GM19438 (cell line): ENCODE results near the gene TAS2R41.
"Not testable (repeated sequence)": the region's sequence is repeated elsewhere in the genome, so short reads cannot be mapped to it uniquely, and the experiment has no call there.

ENCODE experiments used
- ATAC-seq: cut with Tn5 transposase; IDR thresholded peaks from one replicate; pipeline ENCODE4 v1.9.1; 2021; ENCODE audit warnings: low read depth; ENCODE audit not compliant: unreplicated experiment

The TAS2R41 gene

DNA sequence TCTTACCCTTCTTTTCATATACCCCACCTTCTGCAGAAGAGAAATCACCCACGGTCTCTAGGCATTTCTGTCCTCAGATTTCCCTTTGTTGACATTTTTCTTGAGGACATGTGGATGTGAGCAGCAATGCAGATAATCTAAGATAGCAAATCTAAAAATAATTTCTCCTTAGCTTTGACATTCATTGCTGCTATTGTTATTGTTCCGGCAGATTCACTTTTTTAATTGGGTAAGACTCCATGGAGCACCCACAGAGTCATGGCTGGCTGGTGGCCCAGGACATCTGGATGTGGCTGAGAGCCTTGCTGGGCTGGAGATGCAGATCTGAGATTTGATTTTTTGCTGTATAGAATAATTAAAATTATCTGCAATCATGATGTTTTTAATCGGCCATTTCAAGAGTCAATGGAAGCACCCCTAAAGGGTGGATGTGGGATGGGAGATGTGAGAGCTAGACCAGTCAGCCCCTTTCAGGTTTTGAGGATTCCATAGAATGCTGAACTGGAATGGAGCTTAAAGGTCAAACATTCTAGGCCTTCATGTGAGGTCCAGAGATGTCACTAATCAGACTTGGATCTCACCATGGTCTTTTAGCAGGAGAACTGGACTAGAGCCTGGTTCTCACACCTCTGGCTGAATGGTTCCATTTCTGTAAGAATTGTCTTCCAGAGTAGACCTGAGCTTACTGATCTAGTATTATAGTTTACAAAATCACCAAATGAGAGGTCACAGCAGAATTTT lies 37.5 kb downstream of the TAS2R41 start:
- ATAC-seq = no peak

DNA sequence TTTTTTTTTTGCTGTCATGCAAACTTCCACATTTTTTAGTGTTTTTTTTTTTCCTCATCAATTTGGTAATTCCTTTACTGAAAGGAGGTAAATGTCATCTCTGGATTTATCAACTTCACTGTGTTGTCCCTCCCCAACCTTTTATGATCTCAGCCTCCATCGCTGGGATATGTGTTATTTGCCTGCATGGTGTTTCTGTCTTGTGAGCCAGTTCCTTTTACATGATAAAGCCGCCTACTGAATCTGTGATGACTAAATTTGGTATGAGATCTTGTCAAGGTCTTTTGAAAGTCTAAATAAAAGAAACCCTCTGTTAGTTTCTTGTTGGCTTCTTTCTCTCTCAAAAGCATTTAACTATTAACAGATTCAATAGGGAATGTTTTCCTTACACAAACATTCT lies 39.3 kb downstream of the TAS2R41 start:
- no peak for ATAC-seq

DNA sequence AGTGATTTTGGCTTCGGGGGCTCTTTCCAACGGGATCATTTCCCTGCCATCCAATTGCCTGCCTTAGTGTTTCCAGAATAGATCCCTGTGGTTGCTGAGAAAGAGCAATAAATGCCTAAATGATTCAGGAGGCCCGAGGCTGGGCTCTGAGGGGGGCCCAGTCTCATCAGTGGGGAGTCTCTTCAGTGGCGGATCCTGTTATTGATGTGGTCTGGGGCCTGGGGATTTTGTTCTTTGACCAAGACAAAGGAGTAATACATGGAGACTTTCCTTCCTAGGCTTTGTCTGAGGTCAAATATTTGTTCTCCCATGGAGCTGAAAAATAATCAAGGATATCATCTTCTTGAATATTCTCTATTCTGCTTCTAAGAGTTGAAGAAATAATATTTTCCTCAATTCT lies 40.8 kb downstream of the TAS2R41 start:
- no peak for ATAC-seq

DNA sequence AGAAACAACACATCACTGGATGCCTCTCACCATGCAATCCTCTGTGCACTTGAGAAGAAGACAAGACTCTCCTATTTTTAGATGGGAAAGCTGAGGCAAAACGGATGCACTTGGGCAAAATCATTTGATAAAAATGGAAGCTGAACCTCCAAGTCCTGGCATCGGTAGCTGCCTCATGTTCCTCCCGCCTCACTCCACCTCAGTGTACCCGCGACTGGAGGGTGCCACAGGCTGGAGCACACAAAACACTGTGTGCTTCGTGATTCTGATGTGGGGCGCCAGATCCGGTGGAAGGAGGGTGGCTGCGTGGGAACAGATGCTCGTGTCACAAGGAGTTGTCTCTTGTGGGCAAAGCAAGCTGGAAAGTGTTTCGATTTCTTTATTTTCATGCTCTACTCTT lies 41.3 kb downstream of the TAS2R41 start:
- ATAC-seq = no peak

DNA sequence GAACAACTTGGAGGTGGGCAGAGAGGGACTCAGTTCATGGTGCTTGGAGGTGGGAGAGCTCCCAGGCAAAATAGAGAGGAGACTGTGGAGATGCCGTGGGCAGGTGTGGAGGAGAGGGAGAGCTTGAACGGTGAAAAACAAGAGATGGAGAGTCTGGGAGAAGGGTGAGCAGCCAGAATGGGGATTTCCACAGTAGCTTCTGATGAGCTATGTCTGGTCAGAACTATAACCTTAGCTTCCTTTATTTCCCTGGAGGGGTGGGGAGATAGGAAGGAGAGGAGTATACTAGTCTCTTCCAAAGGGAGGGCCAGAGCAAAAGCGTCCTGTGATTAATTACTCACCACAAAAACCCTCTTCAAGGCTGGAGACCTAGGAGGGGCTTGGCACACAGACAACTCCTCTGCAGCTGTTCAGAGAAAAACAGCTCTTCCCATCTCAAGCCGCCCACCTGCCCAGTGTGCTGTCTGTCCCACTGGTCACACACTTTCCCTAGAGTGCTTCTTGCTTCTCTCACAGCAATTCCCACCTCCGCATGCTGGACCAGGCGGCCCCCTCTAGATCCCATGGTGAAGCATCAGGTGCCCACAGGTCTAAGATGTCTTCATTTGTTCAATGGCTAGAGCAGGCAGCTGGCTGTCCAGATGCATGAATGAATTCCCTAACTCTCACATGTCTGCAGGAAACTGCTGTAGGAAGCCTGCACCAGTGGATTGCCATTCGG lies 41.9 kb downstream of the TAS2R41 start:
- ATAC-seq = no peak

DNA sequence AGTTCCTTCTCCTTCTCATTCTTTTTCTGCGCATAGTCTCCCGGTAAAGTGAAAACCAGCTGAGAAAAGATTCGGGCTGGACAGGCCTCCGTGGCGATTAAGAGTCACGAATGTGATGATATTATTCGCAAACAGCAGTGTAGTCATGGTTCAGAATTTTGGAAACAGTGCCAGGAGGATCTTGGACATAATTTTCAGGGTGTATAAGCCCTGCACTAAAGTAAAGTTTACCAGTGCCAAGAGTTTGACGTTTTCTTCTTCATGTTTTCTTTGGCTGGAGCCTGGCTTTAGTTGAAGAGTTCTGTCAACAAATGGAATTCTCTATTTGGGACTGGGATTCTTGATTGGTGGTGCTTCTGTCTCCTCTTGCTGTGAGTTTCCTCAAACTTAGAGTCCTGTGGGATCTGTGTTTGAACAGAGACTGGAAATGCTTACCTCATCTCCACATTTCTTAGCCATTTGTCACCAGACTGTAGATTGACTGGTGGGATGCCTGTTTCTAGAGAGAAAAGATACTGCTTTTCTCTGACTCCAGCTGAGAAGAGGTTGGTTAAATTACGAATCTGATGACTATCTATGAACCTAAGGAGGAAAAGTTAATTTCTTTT lies 44.7 kb downstream of the TAS2R41 start:
- not testable (repeated sequence) for ATAC-seq
